AML-193 (cell line): ENCODE results near the gene CLEC4M.
"Not testable (repeated sequence)": the region's sequence is repeated elsewhere in the genome, so short reads cannot be mapped to it uniquely, and the experiment has no call there.

Experiments used
- DNase-seq, 2 experiments: peaks; one replicate each; lab custom pipeline; 2025; lab: John Stamatoyannopoulos, UW

CLEC4M gene

DNA sequence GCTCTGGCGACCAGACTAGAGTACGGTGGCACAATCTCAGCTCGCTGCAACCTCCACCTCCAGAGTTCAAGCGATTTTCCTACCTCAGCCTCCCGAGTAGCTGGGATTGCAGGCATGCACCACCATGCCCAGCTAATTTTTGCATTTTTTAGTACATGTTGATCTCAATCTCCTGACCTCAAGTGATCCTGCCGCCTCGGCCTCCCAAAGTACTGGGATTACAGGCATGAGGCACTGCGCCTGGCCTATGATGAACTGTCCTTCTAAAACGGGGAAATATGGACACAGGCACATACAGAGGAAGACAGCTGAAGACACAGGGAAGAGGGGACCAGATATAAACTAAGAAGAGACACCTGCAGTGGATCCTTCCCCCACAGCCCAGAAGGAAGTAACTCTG, 12.7 kb downstream of the CLEC4M start:
- no peak for DNase-seq

DNA sequence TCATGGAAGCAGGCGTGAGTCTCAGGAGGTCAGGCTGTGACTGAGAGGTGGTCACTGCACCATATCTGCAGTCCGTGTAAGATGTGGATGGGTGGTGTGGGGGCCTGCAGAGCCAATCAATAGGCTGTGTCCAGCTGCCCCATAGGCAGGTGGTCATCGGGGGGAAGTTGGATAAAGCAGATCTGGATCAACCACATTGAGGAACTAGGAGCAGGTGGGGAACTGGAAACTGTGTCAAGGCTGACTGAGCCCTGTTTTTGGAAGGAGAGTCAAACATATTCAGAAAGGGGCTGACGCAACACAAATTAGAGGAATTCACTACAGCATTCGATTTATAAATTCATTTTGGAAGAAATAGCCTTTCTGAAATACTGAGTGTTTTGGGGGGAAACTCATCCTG, 15.0 kb downstream of the CLEC4M start:
- peak in 1 of 2 experiments; percentile 27 for DNase-seq

DNA sequence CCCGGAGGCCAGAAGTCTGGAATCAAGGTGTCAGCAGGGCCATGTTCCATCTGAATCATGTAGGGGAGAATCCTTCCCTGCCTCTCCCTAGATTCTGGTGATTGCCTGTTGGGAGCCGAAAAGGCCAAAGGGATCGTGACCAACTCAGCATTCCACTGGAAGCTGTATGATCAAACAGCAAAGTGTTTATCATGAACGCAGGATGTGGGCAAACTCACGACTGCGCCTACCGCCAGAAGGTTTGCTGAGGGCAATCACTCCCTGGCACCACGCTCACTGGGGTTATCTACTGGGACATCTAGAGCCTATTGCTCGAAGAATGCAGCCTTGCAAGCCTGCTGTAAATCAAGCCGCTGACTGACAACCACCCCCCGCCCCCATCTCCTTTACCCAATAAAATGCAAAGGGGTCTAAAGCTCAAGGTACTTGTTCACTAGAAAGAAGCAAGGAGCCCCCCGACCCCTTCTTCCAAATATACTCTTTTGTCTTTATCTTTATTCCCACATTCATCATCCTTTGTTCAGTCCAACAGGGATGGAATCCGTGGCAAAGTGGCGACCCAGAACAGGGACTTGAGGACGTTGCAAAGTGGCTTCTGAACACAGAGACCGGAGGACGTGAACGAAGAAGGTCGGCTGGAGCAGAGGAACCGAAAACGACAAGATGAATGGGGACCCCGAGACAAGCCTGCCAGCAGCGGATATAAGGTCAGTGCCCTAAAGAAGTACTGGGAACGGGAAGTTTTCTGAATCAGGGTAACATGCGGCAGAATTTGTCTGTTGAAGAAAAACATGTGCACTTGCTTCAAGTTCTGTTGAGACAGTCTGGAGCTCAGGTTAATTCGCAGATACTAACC, 16.8 kb downstream of the CLEC4M start:
- DNase-seq, result no peak

DNA sequence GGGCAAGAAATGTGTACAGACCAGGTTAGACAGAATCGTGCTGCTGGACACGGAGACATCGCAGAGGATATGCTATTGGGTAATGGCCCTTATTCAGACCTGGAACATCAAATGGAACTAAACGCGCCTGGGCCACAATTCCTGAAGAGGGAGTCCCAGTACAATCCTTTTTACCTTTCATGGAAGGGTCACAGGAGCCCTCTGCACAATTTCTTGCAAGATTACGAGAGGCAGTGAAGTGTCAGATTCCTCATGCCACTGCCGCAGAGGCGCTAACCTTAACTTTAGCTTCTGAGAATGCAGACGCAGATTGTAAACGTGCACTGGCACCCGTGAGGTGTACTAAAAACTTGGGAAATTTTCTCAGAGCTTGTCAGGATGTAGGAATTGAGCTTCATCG, 18.1 kb downstream of the CLEC4M start:
- DNase-seq, result no peak

DNA sequence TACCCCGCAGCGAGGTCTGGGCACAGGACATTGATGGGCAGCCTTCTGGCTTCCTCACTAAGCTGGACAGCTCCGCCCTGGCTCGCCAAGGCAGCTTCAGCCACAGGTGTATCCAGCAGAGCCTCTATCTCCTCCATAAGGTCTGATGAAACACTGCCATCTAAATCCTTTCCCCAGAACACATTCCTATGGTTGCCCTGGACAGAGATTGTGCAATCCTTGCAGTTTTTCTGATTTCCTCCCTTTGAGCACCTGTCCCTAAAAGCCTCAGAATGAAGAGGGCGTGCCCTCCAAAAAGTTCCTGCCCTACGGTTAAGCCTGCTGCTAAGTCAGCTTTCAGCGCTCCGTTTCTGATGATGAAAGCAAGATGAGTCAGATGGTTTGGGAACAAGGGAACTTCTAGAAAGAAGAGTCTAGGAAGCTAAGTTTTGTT, 21.0 kb downstream of the CLEC4M start:
- peak; percentile 53 to 60 for DNase-seq

DNA sequence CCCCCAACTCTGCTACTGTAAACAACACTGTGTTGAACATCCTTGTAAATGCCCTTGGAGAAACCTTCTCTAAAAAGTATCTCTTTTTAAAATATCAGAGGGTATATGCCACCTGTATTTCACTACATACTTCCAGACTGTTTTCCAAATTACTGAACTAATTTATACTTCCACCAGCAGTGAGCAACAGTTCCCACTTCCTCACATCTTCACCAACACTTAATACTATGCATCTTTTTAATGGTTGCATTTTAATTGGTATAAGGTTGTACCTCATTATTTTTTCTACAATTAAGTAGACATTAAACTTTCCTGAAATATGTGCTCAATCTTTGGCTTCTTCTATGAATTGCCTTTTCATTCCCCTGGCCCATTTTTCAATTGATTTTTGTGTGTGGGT, 21.8 kb downstream of the CLEC4M start:
- no peak for DNase-seq

DNA sequence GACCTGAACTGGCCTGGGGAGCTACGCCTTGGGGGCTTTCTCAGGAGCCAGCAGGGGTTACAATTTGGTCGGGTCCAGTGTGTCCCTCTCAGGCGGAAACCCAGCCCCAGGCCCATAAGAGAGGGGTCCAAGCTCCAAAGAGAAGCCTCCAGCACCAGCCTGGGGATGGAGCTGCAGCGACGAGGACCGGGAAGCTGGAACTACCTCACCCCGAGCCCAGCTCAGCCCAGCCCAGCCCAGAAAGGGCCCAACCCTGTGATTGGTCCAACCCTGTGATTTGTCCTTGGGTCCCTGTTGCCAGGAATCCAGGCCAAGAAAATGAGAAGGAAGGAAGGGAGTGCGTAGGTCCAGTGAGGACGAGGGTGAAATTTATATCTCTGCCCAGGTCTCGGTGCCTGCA, 24.1 kb downstream of the CLEC4M start:
- no peak for DNase-seq

DNA sequence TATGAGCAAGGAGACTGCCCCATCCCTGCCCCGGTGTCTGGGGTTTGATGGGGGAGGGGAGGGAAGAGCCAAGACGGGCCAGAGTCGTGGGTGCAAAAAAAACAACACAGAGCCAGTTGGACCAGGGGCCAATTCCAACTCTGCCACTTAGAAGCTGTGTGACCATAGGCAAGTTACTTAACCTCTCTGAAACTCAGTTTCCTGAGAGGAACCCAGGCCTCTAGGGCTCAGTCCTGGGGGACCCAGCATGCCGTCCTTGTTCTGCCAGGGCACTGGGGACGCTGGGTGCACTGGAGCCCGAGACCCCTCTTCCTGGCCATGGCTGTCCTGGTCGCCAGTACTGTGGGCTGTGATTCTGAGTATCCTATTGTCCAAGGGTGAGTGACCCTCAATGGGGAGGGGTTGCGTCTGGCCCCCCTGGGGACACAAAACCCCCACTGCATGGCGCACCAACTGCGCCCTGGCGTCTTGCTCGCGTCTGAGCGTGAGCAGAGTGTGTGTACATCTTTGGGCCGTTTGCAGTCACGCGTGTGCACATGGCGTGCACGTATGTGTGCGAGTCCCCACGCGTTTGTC, 24.6 kb downstream of the CLEC4M start:
- no peak for DNase-seq

DNA sequence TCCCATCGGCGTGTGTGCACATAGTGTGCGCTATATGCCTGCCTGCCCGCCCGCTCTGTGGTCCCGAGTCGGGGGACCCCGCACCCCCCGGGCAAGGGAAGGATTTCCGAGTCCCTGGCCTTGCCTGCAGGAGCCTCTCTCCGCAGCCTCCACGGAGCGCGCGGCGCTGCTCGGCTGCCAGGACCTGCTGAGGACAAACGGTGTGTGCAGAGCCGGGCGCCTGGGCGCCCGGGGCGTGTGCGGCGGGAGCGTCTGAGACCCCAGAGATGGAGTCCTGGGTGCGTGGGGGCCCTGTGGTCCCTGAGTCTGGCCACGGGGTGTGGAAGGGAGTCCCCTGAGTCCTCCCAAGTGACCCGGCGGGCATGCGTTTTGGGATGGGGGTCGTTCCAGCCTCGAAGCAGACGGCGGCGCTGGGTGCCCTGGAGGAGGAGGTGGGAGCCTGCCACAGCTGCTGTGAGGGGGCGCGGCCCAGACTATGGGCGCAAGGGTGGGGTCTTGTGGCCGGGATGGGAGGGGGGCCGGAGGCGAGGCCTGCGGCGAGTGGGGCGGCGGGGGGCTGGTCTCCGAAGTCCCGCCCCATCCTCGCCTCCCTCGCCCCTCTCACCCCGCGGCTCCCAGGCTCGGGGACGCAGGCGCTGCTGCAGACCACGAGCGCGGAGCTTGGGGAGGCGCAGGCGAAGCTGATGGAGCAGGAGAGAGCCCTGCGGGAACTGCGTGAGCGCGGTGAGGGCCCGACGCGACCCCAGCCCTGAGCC, 25.3 kb downstream of the CLEC4M start:
- no peak for DNase-seq

DNA sequence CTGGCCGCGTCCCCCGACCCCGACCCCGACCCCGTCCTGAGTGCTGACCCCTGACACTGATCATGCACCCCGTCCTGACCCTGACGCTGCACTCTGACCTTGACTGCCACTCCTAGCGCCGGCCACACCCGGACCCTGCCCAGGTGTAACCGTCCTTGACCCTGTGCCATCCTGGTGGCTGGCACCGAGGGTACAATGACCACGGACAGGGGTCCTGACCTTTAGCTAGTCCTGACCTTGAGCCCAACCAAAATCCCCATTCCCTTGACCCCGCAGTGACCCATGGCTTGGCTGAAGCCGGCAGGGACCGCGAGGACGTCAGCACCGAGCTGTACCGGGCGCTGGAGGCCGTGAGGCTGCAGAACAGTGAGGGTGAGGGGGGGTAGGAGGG, 25.9 kb downstream of the CLEC4M start:
- no peak for DNase-seq

DNA sequence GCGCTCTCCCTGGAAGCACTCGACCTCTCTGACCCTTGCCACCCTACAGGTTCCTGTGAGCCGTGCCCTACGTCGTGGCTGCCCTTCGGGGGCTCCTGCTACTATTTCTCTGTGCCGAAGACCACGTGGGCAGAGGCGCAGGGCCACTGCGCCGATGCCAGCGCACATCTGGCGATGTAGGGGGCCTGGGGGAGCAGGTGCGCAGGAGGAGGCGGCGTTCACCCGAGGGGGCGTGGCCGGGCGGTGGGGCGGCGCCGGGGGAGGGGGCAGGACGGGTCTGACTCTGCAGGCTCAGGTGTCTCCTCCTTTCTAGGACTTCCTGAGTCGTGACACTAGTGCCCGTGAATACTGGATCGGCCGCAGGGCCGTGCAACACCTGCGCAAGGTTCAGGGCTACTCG, 26.4 kb downstream of the CLEC4M start:
- no peak for DNase-seq

DNA sequence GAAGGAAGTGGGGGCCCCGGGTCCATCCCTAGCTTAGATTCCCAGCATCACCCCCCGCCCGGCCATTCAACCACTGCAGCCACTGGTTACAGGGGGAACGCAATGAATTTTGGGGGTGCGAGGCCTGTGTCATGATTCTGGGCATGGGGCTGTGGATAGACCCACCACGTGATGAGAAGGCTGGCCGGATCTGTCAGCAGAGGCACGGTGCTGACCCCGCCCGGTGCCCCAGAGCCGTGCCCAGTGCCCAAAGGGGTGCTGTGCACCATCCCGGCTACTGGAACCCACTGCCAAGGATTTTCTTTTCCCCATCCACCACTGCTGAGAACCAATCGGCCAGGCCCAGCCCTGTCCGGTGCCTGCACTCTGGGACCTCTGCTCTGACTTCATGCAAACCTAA, 27.4 kb downstream of the CLEC4M start:
- DNase-seq, result no peak

DNA sequence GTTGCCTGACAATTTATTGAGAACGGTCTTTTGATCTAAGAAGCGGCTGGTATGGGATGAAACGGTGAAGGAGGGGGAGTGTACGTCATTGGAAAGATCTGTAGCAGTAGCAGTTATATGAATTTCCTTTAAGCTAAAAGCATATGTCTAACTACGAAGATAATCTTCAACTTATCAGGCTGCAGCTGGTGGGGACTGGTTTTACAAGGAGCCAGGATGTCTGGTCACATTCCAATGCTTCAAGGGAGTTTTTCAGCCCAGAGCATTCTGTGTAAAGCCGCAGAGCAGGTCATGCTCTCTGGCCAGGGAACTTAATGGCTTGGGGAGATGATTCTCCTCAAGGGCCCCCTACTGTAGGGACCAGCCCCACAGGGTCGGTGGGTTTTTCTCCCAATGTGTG, 29.2 kb downstream of the CLEC4M start:
- DNase-seq, result no peak

DNA sequence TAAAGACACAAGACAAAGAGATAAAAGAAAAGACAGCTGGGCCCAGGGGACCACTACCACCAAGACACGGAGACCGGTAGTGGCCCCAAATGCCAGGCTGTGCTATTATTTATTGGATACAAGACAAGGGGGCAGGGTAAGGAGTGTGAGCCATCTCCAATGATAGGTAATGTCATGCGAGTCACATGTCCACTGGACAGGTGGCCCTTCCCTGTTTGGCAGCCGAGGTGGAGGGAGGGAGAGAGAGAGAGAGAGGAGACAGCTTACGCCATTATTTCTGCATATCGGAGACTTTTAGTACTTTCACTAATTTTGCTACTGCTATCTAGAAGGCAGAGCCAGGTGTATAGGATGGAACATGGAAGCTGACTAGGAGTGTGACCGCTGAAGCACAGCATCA, 29.7 kb downstream of the CLEC4M start:
- DNase-seq, result not testable (repeated sequence)

DNA sequence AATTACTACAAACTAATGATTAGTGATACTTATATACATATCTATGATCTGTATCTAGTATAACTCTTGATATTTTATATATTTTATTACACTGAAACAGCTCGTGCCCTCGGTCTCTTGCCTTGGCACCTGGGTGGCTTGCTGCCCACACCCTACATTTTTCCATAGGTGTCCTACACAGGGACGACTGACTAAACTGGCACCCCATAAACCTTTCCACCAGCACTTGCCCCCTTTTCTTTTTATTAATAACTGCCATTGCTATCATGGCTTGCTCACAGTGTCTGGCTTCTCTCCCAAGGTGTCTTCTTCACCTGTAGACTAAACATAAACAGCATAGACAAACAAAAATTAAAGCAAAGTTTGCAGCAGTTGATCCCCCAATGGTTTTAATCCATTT, 30.4 kb downstream of the CLEC4M start:
- no peak for DNase-seq

DNA sequence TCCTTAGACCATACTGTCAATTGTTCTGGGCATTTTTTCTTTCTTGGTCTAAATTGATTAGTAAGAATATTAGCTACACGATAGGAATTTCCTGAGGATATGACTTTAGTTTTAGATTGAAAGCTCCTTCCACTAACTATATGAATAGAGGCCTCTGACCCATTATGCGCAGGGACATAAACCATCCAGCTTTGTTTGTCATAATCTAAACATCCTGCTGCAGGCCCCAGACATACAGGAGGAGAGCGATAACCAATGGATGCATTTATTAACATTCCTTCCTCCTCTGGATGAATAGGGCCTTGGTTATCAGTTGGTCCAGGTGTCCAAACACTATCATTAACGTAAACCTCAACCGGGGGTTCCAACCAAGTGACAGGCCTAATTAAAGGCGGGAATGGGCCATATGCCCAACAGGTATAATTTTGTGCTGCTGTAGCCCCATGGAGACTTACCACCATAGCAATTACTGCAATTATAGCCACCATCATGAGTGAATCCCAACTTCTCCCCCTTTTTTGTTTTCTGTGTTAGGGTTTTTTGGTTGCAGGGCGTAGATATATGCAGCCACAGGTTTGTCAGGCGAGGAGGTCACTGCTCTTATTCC, 32.6 kb downstream of the CLEC4M start:
- no peak for DNase-seq

DNA sequence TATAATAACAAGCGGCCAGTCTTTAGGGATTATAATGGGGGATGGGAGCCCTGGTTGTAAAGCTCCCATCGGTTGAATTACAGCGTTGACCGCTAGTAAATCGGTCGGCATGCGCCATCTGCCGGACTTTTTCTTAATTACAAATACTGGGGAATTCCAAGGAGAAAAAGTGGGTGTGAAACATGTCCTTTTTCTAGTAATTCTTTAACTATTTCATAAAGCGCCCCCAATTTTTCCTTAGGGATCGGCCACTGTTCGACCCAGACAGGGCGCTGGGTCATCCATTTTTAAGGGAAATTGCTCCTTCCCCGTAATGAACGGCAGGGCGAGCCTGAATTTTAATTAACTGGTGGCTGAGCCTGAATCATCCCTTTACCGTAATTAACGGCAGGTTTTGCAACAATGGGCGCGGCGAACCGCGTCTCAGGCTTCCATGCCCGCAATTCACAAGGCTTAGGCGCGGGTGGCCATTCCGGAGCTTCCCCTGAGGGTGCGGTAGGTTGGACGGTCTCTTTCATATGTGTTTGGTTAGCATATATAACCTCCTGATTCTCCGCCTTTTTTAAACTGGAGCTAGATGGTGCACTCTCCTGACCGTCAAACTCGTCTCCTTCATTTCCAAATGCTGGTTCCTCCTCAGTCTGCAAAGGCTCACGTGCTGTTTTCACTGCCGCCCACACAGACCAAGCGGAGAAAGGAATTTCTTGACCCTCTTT, 36.8 kb downstream of the CLEC4M start:
- DNase-seq, result peak; percentile 69 to 73

DNA sequence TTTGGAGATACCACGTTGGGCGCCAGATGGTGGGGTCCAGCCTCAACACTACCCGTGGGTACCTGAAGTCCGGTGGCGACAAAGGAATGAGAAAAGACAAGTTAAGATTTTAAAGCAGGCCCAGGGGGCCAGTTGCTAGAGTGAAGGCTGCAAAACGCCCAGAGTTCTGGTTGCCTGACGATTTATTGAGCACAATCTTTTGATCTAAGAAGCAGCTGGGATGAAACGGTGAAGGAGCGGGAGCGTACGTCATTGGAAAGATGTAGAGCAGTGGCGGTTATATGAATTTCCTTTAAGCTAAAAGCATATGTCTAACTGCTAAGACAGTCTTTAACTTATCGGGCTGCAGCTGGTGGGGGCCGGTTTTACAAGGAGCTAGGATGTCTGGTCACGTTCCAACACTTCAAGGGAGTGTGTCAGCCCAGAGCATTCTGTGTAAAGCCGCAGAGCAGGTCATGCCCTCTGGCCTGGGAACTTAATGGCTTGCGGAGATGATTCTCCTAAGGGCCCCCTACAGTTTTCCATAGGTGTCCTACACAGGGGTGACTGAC, 38.1 kb downstream of the CLEC4M start:
- DNase-seq, result no peak

DNA sequence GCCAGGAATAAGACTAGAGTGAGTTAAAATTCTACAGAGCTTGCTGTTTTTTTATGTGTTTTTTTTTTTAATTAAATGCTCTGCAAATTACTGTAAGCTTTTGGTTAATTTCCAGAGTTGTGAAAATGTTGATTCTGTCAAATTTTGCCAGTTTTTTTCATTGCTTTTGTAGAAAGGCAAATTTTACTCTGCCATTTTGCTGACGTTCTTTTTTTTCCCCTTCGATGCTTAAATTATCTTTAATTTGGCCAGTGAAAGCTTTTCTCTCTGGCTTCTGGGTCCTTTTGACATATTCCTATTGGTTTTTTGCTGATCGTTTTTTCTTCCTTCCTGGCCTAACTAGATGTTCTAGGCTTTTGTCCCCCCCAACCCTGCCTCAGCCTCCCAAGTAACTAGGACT, 43.2 kb downstream of the CLEC4M start:
- no peak for DNase-seq

DNA sequence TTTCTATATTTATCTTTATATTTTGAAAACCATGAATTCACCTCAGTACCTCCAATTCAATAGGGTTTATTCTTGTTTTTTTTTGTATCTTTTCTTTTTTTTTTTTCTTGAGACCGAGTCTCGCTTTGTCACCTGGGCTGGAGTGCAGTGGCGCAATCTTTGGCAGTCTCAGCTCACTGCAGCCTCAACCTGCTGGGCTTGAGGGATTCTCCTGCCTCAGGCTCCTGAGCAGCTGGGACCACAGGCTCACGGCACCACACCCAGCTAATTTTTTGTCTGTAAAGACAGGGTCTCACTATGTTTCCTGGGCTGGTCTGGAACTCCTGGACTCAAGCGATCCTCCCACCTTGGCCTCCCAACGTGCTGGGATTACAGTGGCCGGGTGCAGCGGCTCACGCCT, 43.8 kb downstream of the CLEC4M start:
- DNase-seq, result no peak

DNA sequence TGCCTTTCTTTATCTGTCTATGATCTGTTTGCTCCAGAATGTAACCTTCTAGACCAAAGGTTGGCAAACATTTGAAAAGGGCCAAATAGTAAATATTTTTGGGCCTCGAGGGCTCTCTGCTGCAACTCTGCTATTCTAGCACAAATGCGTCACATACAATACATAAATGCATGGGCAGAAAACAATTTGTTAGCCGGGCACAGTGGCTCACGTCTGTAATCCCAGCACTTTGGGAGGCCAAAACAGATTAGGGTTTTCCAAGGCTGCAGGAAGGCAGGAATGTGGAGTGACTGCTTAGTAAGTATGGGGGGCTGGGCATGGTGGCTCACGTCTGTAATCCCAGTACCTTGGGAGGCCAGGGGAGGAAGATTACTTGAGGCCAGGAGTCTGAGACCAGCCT, 45.1 kb downstream of the CLEC4M start:
- no peak for DNase-seq

DNA sequence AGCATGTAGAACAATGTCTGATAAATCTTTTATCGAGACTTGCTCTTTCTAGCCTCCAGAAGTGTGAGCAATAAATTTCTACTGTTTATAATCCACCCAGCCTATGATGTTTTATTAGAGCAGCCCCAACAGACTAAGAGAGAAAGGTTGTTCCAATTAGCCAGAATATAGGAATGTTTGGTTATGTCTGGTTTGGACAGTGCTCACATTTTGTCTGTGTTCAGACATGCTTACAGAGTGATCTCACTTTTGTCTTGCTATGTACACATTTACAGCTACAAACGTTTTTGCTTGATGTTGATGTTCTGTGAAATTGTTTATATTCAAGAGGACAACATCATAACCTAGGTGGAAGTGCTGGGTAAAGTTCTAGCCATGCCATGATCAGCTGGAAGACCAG, 48.9 kb downstream of the CLEC4M start:
- no peak for DNase-seq
